Retinal pigment epithelial cell (primary cell): ENCODE measurements around the gene SLC43A3.

ENCODE experiments used
- DNase-seq: peaks from one replicate; pipeline ENCODE4 v3.0.0-alpha.2; 2010; ENCODE audit warnings: low read depth
- H3K4me3 ChIP-seq: 2 replicates; pipeline ENCODE4 v1.5.1; 2011; ENCODE audit warnings: mild to moderate bottlenecking, low read length, control low read depth, moderate library complexity
- TF ChIP-seq, protein P1 (sequence below): conservative IDR thresholded peaks from 2 replicates; pipeline ENCODE4 v1.5.1; 2011; ENCODE audit warnings: low read depth, low read length, control low read depth, inconsistent platforms

The SLC43A3 gene

DNA sequence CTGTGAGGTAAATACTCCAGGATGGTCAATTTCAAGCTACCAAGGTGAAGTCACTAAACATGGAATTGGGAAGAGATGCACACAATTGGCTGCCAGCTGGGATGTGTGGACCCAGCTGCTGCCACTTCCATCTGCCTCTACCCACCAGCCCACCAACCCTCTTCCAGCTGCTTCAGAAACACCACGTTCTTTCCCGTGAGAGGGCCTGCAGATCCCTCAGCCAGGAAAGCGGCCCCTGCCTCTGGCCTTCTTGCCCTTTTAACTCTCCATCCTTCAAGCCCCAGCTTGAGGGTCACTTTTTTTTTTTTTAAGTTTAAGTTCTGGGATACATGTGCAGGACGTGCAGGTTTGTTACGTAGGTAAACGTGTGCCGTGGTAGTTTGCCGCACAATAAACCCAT, 65.9 kb downstream of the SLC43A3 start:
- TF ChIP-seq, protein P1, sequence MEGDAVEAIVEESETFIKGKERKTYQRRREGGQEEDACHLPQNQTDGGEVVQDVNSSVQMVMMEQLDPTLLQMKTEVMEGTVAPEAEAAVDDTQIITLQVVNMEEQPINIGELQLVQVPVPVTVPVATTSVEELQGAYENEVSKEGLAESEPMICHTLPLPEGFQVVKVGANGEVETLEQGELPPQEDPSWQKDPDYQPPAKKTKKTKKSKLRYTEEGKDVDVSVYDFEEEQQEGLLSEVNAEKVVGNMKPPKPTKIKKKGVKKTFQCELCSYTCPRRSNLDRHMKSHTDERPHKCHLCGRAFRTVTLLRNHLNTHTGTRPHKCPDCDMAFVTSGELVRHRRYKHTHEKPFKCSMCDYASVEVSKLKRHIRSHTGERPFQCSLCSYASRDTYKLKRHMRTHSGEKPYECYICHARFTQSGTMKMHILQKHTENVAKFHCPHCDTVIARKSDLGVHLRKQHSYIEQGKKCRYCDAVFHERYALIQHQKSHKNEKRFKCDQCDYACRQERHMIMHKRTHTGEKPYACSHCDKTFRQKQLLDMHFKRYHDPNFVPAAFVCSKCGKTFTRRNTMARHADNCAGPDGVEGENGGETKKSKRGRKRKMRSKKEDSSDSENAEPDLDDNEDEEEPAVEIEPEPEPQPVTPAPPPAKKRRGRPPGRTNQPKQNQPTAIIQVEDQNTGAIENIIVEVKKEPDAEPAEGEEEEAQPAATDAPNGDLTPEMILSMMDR: no peak
- no peak for DNase-seq
- H3K4me3 ChIP-seq: no peak overlapping the region

DNA sequence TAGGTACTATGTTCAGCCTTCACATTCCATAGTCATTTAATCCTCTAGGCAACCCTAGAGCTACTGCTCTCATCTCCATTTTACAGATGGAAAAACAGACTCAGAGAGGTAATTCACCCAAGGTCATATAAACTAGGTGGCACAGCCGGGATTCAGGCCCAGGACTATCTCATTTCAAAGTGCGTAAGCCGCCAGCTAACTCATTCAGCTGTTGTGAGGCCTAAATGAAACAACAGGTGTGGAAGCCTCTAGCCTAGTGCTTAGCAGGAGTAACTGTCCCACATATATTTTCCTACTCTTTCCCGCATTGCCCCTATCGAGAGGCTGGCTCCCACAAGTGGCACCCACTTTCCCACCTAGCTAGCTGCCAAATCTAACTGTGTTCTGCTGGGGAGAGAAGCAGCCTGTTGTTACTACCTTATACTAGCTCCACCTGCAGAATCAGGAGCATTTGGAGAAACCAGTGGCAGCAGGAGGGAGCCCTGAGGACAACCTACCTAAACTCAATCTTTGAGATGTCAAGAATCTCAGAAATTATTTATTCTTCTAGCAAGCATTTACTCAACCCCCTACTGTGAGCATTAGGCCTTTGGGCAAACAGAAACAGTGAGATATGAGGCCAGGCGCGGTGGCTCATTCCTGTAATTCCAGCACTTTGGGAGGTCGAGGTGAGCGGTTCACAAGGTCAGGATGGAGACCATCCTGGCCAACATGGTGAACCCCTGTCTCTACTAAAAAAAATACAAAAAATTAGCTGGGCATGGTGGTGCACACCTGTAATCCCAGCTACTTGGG, 66.8 kb downstream of the SLC43A3 start:
- TF ChIP-seq, protein P1: no peak
- no peak for DNase-seq
- no peak overlapping the region for H3K4me3 ChIP-seq

DNA sequence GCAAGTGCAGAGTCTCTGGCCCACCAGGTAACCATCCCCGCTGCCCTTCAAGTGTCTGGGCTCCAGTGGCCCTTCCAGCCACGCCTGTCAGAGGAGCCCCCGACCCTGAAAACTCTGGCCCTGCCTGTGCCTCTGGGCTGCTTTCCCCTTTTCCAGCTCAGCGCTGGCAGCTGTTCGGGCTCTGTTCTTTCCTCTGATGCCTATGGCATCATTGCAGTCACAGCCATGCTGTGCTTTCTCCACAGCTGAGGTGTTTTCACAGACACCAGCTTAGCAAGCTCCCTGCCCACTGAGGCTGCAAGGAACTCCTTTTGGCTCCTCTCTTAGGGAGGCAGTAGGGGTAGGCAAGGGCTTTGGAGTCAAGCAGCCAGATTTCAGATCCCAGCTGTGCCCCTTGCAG, 67.5 kb downstream of the SLC43A3 start:
- TF ChIP-seq, protein P1: no peak
- DNase-seq: no peak
- H3K4me3 ChIP-seq: no peak overlapping the region

DNA sequence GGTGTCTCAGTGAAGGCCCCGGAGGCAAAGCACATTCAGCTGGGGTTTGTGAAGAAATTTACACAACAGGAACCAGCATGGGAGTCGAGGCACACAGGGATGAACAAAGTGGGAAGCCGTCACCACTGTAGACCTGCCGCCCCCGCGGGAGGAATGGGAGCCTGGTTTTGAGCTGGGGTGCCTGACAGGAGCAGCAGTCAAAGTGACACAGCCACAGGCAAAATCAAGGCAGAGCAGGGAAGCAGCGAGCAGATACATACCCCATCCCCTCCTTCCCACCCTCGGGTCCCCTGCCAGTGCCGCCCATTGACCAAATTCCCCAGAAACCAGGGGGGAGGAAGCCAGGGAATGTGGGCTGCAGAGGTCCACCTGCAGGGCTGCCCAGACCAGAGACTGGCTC, 67.9 kb downstream of the SLC43A3 start:
- H3K4me3 ChIP-seq: no peak overlapping the region
- TF ChIP-seq, protein P1: no peak
- no peak for DNase-seq

DNA sequence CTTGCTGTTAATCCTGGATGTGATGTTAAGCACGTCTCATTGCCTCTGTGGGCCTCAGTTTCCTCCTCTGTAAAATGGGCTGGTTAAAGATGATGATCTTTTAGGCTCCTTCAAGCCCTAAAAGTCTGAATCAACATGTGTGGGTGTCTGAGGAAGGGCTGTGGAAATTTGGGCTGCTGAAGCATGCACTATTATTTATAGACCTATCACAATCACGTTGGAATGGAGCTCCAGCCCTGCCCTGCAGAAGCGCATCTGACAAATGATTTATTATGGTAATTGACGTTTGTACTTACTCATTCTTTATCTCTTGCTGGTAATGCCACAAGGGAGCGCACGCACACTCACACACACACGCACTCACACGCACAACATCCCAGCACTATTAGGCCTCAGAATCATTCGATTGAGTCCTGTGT, 68.4 kb downstream of the SLC43A3 start:
- H3K4me3 ChIP-seq: no peak overlapping the region
- no peak for DNase-seq
- TF ChIP-seq, protein P1: no peak

DNA sequence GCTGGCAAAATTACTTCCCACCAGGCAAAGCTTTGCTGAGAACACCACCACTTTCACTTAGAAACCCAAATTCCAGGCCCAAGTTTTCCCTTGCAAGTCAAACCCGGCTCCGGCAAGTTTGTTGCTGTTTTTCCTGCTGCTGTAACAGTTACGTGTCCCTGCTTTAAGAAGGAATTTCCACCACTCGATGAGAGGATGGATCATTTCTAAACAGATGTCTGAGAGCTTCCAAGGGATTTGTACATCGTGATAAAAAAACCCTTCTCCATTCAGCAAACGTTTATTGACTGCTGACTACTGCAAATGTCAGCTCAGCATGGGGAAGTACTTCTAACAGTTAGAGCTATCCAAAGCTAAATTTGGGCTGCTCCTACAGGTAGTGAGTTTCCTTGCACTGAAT, 69.1 kb downstream of the SLC43A3 start:
- DNase-seq: no peak
- no peak overlapping the region for H3K4me3 ChIP-seq
- TF ChIP-seq, protein P1: no peak

DNA sequence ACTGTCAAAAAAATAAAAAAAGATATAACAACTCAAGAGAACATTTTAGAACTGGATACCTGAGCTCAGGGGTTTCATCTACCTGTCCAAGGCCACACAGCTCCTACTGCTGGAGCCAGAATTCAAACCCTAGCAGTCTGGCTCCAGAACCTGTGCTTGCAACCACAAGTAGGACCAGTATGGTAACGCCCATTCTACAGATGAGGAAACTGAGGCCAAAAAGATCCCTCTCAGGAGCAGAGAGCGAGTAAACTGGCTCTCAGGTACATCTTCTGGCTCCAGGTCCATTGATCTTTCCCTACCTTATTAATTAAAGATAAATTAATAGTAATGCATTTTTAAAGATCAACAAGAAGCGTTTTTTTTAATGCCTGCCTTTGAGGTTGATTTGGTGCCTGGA, 69.6 kb downstream of the SLC43A3 start:
- DNase-seq: no peak
- TF ChIP-seq, protein P1: no peak
- no peak overlapping the region for H3K4me3 ChIP-seq
